Psoas muscle (tissue), 8 donors: ENCODE data around the gene KLRF1. TPM values are rescaled to one million over a fixed set of nuclear protein-coding genes. Genes with fewer than 3 reads are reported as not detected.

Experiments
- ATAC-seq, 4 donors: fragments of 200-7000 bp; cut with Tn5 transposase; one replicate each; pipeline ENCODE4 v1.9.1; 2020; ENCODE audit warnings: moderate library complexity in 3 of 4, mild to moderate bottlenecking in 2 of 4
- DNase-seq, 2 donors: peaks; one replicate each; pipeline ENCODE4 v3.0.0-alpha.2; 2020
- H3K27ac ChIP-seq: fragments of 200-600 bp; one replicate; pipeline ENCODE4 v1.8.0; 2022
- H3K27me3 ChIP-seq, 3 donors: fragments of 200-600 bp in 1 of 3; one replicate each; pipeline versions ENCODE4 v1.6.1 to v1.8.0; 2013 to 2022; ENCODE audit warnings: low read length in 2 of 3, mild to moderate bottlenecking in 2 of 3, moderate library complexity in 1 of 3; ENCODE audit not compliant: insufficient read depth in 3 of 3
- H3K36me3 ChIP-seq, 2 donors: fragments of 200-600 bp in 1 of 2; one replicate each; pipeline versions ENCODE4 v1.6.1 to v1.8.0; 2013 to 2022; ENCODE audit warnings: low read depth in 1 of 2, mild to moderate bottlenecking in 1 of 2, moderate library complexity in 1 of 2; ENCODE audit not compliant: insufficient read depth in 1 of 2
- H3K4me1 ChIP-seq: fragments of 200-600 bp; one replicate; pipeline ENCODE4 v1.8.0; 2022
- H3K4me3 ChIP-seq: fragments of 200-600 bp; one replicate; pipeline ENCODE4 v1.8.0; 2022; ENCODE audit warnings: mild to moderate bottlenecking
- H3K9me3 ChIP-seq: fragments of 200-600 bp; one replicate; pipeline ENCODE4 v1.8.0; 2022
- CTCF ChIP-seq: fragments of 200-600 bp; IDR thresholded peaks from one replicate; pipeline ENCODE4 v1.8.0; 2022; ENCODE audit warnings: antibody characterized with exemption
- WGBS, 3 donors: extraction: QIAGEN DNeasy Blood & Tissue Kit; methylation state at CpG; one replicate each; pipeline versions ENCODE4 v1.1.6 to v1.1.7; 2013; 5-methylcytosine and 5-hydroxymethylcytosine counted together
- intact Hi-C, 2 donors: fragments of 100-400 bp; cut with DNase I; formaldehyde crosslinking; loops; one replicate each; pipeline versions ENCODE4 v1.11.0 to v1.14.2; 2022
- polyA plus RNA-seq, 3 donors: library from polyadenylated mRNA; stranded (reverse); fragments of 200-250 nt; gene quantifications; one replicate each; pipeline ENCODE4 v1.2.3, GENCODE V29; 2013
- total RNA-seq, 4 donors: library from RNA; stranded (reverse); fragmentation: NEBNext Ultra II Directional in 2 of 4; extraction: Animal tissue kit (Norgen Biotek cat#: 25700) in 2 of 4; gene quantifications; one replicate each; pipeline versions ENCODE4 v1.2.1 to v1.2.4, GENCODE V29; 2021 to 2023
- donor health status: healthy with polysubstance abuse.
- donor health status: DM: no; HTN: no; CAD: no; lungs with moderate emphysema.
- donor health status: Bipolar disorder and iron deficiency.
- donor health status: healthy.
- donor health status: DM: yes; HTN: yes; CAD: no.
- donor health status: DM: no; HTN: no; CAD: no.
- donor health status: DM: no; HTN: no; CAD: no.
- donor health status: DM: yes; HTN: yes; CAD: no.

Gene KLRF1
- total and polyA plus RNA-seq, 7 donors = 0.09 to 0.49 (median 0.14) TPM; not detected in 3

- Histone ChIP-seq H3K4me3 (no peak overlapping the region), H3K36me3 (no peaks in the 10 kb centered on the region), H3K4me1 (no peaks in the 10 kb centered on the region), H3K27me3 (no peaks in the 10 kb centered on the region), H3K27ac (no peak overlapping the region), H3K9me3 (no peaks in the 10 kb centered on the region)
- DNase-seq (no peak), ATAC-seq (no peak)
- intact Hi-C loops = loop anchor here in 1 of 2 donors (5.0 kb wide), 1 partner anchor 44 kb away; no protein-coding TSS in a partner anchor
- 71 to 87% (median 86%) methylated on average over 5 of the region's 5 CpGs for WGBS, 3 donors
- TF ChIP-seq CTCF = no peak
Observed at GRCh38 chr12:9796346-9796745, 30.9 kb upstream of the KLRF1 start.

- no peak overlapping the region for H3K27ac ChIP-seq
- no peaks in the 10 kb centered on the region for H3K4me1 ChIP-seq
- 62 to 66% (median 65%) methylated on average over 7 of the region's 7 CpGs for WGBS, 3 donors
- H3K9me3 ChIP-seq = no peaks in the 10 kb centered on the region
- no peaks in the 10 kb centered on the region for H3K36me3 ChIP-seq
- no peak overlapping the region for H3K4me3 ChIP-seq
- no peak for TF ChIP-seq CTCF
- DNase-seq (no peak), ATAC-seq (no peak)
- no peaks in the 10 kb centered on the region for H3K27me3 ChIP-seq
- intact Hi-C loops = loop anchor here in 1 of 2 donors (5.0 kb wide), 1 partner anchor 45 kb away; no protein-coding TSS in a partner anchor
Observed at GRCh38 chr12:9796971-9797370, 30.3 kb upstream of the KLRF1 start.

- ATAC-seq = peak in 3 of 4 donors; percentile 48 to 67 (median 58)
- WGBS, 3 donors = 48 to 55% (median 48%) methylated on average over 7 of the region's 7 CpGs
- intact Hi-C loops = loop anchor here in 1 of 2 donors (5.0 kb wide), 1 partner anchor 46 kb away; no protein-coding TSS in a partner anchor
Observed at GRCh38 chr12:9797722-9798619, 29.3 kb upstream of the KLRF1 start.

GRCh38 chr12:9799961-9800360, 27.3 kb upstream of the KLRF1 start:
- no peak for DNase-seq
- no peak for TF ChIP-seq CTCF
- ATAC-seq = no peak
- H3K27me3 ChIP-seq = no peaks in the 10 kb centered on the region
- 21 to 53% (median 40%) methylated on average over 1 of the region's 1 CpG for WGBS, 3 donors
- no peak overlapping the region for H3K27ac ChIP-seq
- no peaks in the 10 kb centered on the region for H3K36me3 ChIP-seq
- no peak overlapping the region for H3K4me3 ChIP-seq
- no peaks in the 10 kb centered on the region for H3K9me3 ChIP-seq
- intact Hi-C loops = loop anchor here in 1 of 2 donors (5.0 kb wide), 1 partner anchor 48 kb away; no protein-coding TSS in a partner anchor
- no peaks in the 10 kb centered on the region for H3K4me1 ChIP-seq

More at GRCh38 chr12:9797722-9798619, 29.3 kb upstream of the KLRF1 start:
- Histone ChIP-seq H3K36me3 (no peaks in the 10 kb centered on the region), H3K4me3 (no peak overlapping the region), H3K4me1 (no peaks in the 10 kb centered on the region), H3K27ac (no peak overlapping the region), H3K27me3 (no peaks in the 10 kb centered on the region), H3K9me3 (no peaks in the 10 kb centered on the region)
- TF ChIP-seq CTCF = peak; percentile 38
- DNase-seq = no peak
